Measurements from ENCODE around the gene AKIRIN2. TPM values are rescaled to one million over a fixed set of nuclear protein-coding genes. Genes with fewer than 3 reads are reported as not detected.
A peak's percentile ranks its signal among the peaks of the same experiment; 100 is the strongest.

The AKIRIN2 gene
- total and polyA plus RNA-seq, 9 donors: 24.3 to 53.6 (median 43.3) TPM

DNA sequence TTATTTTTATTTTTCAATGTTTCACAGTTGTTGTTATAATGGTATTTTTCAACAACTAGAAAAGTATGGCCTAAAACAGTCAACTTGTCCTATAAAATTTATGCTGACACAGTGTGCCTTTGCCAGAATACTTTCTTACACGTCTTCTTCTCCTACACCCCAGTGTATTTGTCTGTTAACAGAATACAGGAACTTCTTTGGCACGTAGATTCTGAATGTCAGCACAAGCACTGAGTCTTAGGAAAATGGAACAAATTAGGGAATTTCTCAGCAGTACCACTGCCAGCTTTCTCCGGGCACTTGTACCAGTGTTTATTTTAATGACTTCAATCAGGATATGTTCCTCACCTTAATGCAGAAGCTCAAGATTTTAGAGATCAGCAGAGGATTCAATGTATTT is 26.7 kb upstream of the AKIRIN2 start:
- no peaks in the 10 kb centered on the region for H3K27me3 ChIP-seq
- H3K4me3 ChIP-seq: no peak overlapping the region
- H3K36me3 ChIP-seq: no peaks in the 10 kb centered on the region
- H3K27ac ChIP-seq: no peak overlapping the region
- peaks cover 5% of the 10 kb centered on the region for H3K4me1 ChIP-seq (ENCODE audit: insufficient read depth)
- no peak for DNase-seq
- no peaks in the 10 kb centered on the region for H3K9me3 ChIP-seq
- 63 to 85% (median 77%) methylated on average over 3 of the region's 3 CpGs for WGBS, 3 donors
- intact Hi-C loops (cut with DNase I): no loop called here
- TF ChIP-seq EP300 (IDR thresholded peaks at IDR 0.05) (no peak), POLR2A (IDR thresholded peaks at IDR 0.05) (no peak)
- TF ChIP-seq, protein P1, sequence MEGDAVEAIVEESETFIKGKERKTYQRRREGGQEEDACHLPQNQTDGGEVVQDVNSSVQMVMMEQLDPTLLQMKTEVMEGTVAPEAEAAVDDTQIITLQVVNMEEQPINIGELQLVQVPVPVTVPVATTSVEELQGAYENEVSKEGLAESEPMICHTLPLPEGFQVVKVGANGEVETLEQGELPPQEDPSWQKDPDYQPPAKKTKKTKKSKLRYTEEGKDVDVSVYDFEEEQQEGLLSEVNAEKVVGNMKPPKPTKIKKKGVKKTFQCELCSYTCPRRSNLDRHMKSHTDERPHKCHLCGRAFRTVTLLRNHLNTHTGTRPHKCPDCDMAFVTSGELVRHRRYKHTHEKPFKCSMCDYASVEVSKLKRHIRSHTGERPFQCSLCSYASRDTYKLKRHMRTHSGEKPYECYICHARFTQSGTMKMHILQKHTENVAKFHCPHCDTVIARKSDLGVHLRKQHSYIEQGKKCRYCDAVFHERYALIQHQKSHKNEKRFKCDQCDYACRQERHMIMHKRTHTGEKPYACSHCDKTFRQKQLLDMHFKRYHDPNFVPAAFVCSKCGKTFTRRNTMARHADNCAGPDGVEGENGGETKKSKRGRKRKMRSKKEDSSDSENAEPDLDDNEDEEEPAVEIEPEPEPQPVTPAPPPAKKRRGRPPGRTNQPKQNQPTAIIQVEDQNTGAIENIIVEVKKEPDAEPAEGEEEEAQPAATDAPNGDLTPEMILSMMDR (IDR thresholded peaks at IDR 0.05): no peak

DNA sequence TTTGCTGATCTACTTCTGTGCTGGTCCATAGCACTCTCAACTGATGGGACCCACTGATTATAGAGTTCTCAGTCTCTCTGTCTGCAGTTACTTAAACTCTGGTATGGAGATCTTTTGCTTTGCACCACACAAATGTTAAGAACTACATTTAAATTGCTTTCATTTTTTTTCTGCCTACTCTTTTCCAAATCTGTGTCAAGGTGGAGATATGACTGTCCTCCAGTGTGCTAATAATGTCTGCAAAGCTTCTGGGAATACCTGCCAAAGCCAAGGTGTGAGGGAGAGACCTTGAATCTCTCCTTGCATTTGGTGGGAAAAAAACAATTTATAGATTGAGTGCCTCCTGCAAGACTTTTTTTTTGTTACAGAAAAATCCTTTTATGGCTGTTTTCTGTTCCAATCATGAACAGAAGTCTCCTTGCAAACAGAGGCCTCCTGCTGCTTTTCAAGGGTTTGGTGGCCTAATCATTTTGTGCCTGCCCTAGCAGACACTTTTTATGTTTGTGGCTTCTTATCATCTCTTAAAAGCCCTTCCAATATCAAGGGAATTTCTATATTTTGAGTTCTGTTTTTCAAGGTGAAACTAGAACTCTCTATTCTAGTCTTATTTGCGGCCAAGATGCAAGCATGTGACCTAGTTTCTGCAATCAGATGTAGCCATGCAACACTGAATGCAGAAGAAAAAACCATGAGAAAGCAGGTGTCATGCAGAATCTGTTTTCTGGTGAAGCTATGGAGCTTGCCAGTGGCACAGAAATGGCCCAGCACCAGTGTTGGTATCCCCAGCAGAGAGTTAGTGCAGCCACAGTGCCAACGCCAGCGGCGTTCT is 23.2 kb upstream of the AKIRIN2 start:
- intact Hi-C loops (cut with DNase I): no loop called here
- no peaks in the 10 kb centered on the region for H3K36me3 ChIP-seq
- no peaks in the 10 kb centered on the region for H3K27me3 ChIP-seq
- no peak overlapping the region for H3K27ac ChIP-seq
- H3K4me1 ChIP-seq (ENCODE audit: insufficient read depth): peaks cover 2% of the 10 kb centered on the region
- H3K9me3 ChIP-seq: no peaks in the 10 kb centered on the region
- no peak overlapping the region for H3K4me3 ChIP-seq
- no peak for TF ChIP-seq POLR2A (IDR thresholded peaks at IDR 0.05)
- no peak for TF ChIP-seq EP300 (IDR thresholded peaks at IDR 0.05)
- TF ChIP-seq, protein P1 (IDR thresholded peaks at IDR 0.05): no peak
- no peak for DNase-seq
- 79 to 86% (median 86%) methylated on average over 4 of the region's 4 CpGs for WGBS, 3 donors

DNA sequence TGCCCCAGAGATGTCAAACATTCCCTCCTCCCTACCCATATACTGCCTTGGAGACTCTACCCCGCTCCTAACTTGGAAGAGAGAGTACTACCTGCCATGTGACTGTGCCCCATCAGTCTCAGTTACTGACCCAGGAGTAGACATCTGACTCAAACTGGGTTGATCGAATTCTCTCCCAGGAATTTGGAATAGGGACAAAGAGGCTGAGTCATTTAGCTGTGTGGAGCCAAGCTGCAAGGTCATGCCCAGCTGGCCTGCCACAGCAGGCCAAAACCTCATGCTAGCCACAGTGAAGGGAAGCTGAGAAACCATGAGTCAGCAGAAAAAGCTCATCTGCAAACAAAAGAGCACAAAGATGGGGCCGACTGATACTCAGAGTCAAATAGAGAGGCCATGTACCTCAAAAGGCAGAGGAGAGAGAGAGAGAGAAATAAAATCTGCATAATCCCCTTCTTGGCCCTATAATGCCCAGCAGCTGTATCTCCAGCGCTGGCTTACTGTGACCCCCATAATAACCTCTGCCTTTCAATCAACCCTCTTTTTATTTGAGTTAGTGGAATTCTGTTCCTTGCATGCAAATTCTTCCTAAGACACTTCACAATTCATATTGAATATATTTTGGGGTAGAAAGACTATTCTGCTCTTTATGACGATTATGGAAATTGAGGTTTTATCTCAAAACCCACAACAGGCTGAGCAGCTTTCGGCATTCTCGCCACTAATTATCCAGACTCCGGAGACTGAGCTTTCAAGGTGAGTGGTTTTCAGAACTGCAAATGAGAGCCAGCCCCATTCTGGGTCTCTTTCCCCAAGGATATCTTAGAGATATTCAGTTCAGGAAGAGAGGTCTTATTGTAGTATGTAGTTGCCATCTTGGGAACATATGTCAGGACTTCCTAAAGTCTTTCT is 21.4 kb upstream of the AKIRIN2 start:
- Histone ChIP-seq H3K27me3 (no peaks in the 10 kb centered on the region), H3K36me3 (no peaks in the 10 kb centered on the region), H3K9me3 (no peaks in the 10 kb centered on the region), H3K4me1 (ENCODE audit: insufficient read depth) (peaks cover 2% of the 10 kb centered on the region), H3K4me3 (no peak overlapping the region), H3K27ac (no peak overlapping the region)
- no peak for TF ChIP-seq EP300 (IDR thresholded peaks at IDR 0.05)
- no peak for TF ChIP-seq POLR2A (IDR thresholded peaks at IDR 0.05)
- TF ChIP-seq, protein P1 (IDR thresholded peaks at IDR 0.05): no peak
- peak in 3 of 5 donors; percentile 26 to 44 (median 28) for DNase-seq
- intact Hi-C loops (cut with DNase I): no loop called here
- WGBS, 3 donors: 74 to 77% (median 74%) methylated on average over 8 of the region's 8 CpGs

DNA sequence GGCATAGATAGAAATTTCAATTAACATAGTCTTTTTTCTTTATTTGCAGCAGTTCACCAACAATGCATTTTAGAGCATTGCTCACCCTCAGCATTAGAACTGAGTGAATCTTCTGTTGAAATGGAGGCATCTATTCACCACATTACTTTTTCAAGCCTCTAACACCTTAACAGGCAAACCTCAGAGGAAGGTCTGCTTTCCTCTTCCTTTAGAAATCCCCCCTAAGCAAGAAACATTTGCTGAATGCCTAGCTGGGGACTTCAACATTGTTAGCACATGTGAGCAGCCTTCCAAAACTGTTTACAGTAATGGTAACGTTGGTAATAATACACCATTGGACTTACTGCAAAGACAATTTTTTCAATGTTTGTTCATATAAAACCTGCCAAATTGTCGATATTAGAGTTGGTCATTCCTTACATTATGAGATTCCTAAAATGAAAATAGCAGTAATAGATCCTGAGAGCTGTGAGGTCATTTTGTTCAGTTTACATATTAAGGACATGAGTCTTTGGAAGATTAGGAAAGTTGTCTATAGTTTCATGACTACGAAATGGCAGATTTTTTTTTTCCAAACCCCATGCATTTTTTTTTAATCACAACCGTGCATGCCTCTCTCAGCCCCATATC is 20.6 kb upstream of the AKIRIN2 start:
- H3K36me3 ChIP-seq: no peaks in the 10 kb centered on the region
- intact Hi-C loops (cut with DNase I): no loop called here
- TF ChIP-seq, protein P1 (IDR thresholded peaks at IDR 0.05): no peak
- TF ChIP-seq EP300 (IDR thresholded peaks at IDR 0.05) (no peak), POLR2A (IDR thresholded peaks at IDR 0.05) (no peak)
- peaks cover 2% of the 10 kb centered on the region for H3K4me1 ChIP-seq (ENCODE audit: insufficient read depth)
- H3K27me3 ChIP-seq: no peaks in the 10 kb centered on the region
- no peak for DNase-seq
- H3K9me3 ChIP-seq: no peaks in the 10 kb centered on the region
- no peak overlapping the region for H3K27ac ChIP-seq
- 37 to 62% (median 39%) methylated on average over 4 of the region's 4 CpGs for WGBS, 3 donors
- no peak overlapping the region for H3K4me3 ChIP-seq
